H9 (cell line): ENCODE results near the gene STX3. TPM values are rescaled to one million over a fixed set of nuclear protein-coding genes. Genes with fewer than 3 reads are reported as not detected.

Experiments
- DNase-seq: peaks from one replicate; pipeline ENCODE4 v3.0.0-alpha.2; 2017
- H2AFZ ChIP-seq: one replicate; pipeline ENCODE4 v1.6.1; 2013; ENCODE audit warnings: mild to moderate bottlenecking, low read length, control low read depth, moderate library complexity
- H2AK5ac ChIP-seq: 2 replicates; pipeline ENCODE4 v1.6.1; 2013; ENCODE audit warnings: low read length, control low read depth, mixed read lengths; ENCODE audit not compliant: insufficient read length
- H2BK120ac ChIP-seq: one replicate; pipeline ENCODE4 v1.6.1; 2013; ENCODE audit warnings: low read depth, mild to moderate bottlenecking, low read length, control low read depth, inconsistent platforms; ENCODE audit not compliant: poor library complexity, severe bottlenecking
- H2BK12ac ChIP-seq: 2 replicates; pipeline ENCODE4 v1.6.1; 2013; ENCODE audit warnings: low read length, control low read depth, mixed read lengths, low read depth; ENCODE audit not compliant: insufficient read length
- H2BK15ac ChIP-seq: 2 replicates; pipeline ENCODE4 v1.6.1; 2013; ENCODE audit warnings: low read depth, low read length, control low read depth
- H2BK20ac ChIP-seq: one replicate; pipeline ENCODE4 v1.6.1; 2013; ENCODE audit warnings: low read depth, mild to moderate bottlenecking, low read length, control low read depth, inconsistent platforms; ENCODE audit not compliant: poor library complexity, severe bottlenecking
- H2BK5ac ChIP-seq: 2 replicates; pipeline ENCODE4 v1.6.1; 2013; ENCODE audit warnings: low read length, control low read depth, mixed read lengths; ENCODE audit not compliant: insufficient read length
- H3K14ac ChIP-seq: 2 replicates; pipeline ENCODE4 v1.6.1; 2013; ENCODE audit warnings: low read length, control low read depth; ENCODE audit not compliant: insufficient read depth
- H3K18ac ChIP-seq: 2 replicates; pipeline ENCODE4 v1.6.1; 2013; ENCODE audit warnings: low read depth, mild to moderate bottlenecking, mixed read lengths, low read length, control low read depth; ENCODE audit not compliant: insufficient read length
- H3K23ac ChIP-seq: 2 replicates; pipeline ENCODE4 v1.6.1; 2013; ENCODE audit warnings: low read length, control low read depth, mixed read lengths, low read depth; ENCODE audit not compliant: insufficient read length
- H3K23me2 ChIP-seq: 2 replicates; pipeline ENCODE4 v1.6.1; 2013; ENCODE audit warnings: low read depth, mild to moderate bottlenecking, mixed read lengths, low read length, control low read depth; ENCODE audit not compliant: insufficient read length, poor library complexity, severe bottlenecking
- H3K27ac ChIP-seq: 2 replicates; pipeline ENCODE4 v1.5.1; 2013; ENCODE audit warnings: low read length, control low read depth, mixed read lengths, low read depth; ENCODE audit not compliant: insufficient read length
- H3K27me3 ChIP-seq: 2 replicates; pipeline ENCODE4 v1.6.1; 2013; ENCODE audit warnings: low read length, control low read depth, inconsistent platforms; ENCODE audit not compliant: insufficient read depth
- H3K4ac ChIP-seq: 2 replicates; pipeline ENCODE4 v1.6.1; 2013; ENCODE audit warnings: low read depth, mild to moderate bottlenecking, control low read depth, inconsistent platforms, low read length, moderate library complexity
- H3K4me1 ChIP-seq: 2 replicates; pipeline ENCODE4 v1.6.1; 2013; ENCODE audit warnings: low read length, control low read depth, inconsistent platforms; ENCODE audit not compliant: insufficient read depth
- H3K4me2 ChIP-seq: 2 replicates; pipeline ENCODE4 v1.6.1; 2013; ENCODE audit warnings: low read length, control low read depth, mixed read lengths; ENCODE audit not compliant: insufficient read length, insufficient read depth
- H3K56ac ChIP-seq: 2 replicates; pipeline ENCODE4 v1.6.1; 2013; ENCODE audit warnings: low read depth, mild to moderate bottlenecking, mixed read lengths, low read length, control low read depth; ENCODE audit not compliant: insufficient read length
- H3K79me1 ChIP-seq: 2 replicates; pipeline ENCODE4 v1.6.1; 2013; ENCODE audit warnings: low read depth, mild to moderate bottlenecking, moderate library complexity, low read length, control low read depth, inconsistent platforms; ENCODE audit not compliant: insufficient read depth, poor library complexity, severe bottlenecking
- H3K79me2 ChIP-seq: 2 replicates; pipeline ENCODE4 v1.6.1; 2013; ENCODE audit warnings: low read length, control low read depth, inconsistent platforms; ENCODE audit not compliant: insufficient read depth
- H3K9ac ChIP-seq: 2 replicates; pipeline ENCODE4 v1.6.1; 2013; ENCODE audit warnings: low read length, control low read depth, mixed read lengths; ENCODE audit not compliant: insufficient read length; ENCODE audit errors: extremely low read depth
- H3K9me3 ChIP-seq: one replicate; pipeline ENCODE4 v1.6.1; 2013; ENCODE audit warnings: low read depth, low read length, inconsistent platforms; ENCODE audit not compliant: control insufficient read depth
- H3T11ph ChIP-seq: one replicate; pipeline ENCODE4 v1.6.1; 2013; ENCODE audit warnings: mild to moderate bottlenecking, low read length, control low read depth, inconsistent platforms
- H4K20me1 ChIP-seq: one replicate; pipeline ENCODE4 v1.6.1; 2013; ENCODE audit not compliant: control insufficient read depth, insufficient read length, insufficient read depth
- H4K5ac ChIP-seq: 2 replicates; pipeline ENCODE4 v1.6.1; 2013; ENCODE audit warnings: low read depth, mild to moderate bottlenecking, mixed read lengths, low read length, control low read depth; ENCODE audit not compliant: insufficient read length
- H4K8ac ChIP-seq: replicated peaks from 2 replicates; pipeline ENCODE4 v1.6.1; 2013; ENCODE audit warnings: low read length, control low read depth, mixed read lengths, low read depth; ENCODE audit not compliant: insufficient read length
- H4K91ac ChIP-seq: 2 replicates; pipeline ENCODE4 v1.6.1; 2013; ENCODE audit warnings: low read depth, mild to moderate bottlenecking, moderate library complexity, mixed read lengths, low read length, control low read depth; ENCODE audit not compliant: insufficient read length
- H3K27ac Mint-ChIP-seq, 3 experiments: 2 replicates in 2 of 3; 3 replicates in 1 of 3; pipeline ENCODE4 v1.8.0; 2020 to 2021; ENCODE audit warnings: mixed read lengths in 3 of 3, mild to moderate bottlenecking in 1 of 3, moderate library complexity in 1 of 3
- H3K27me3 Mint-ChIP-seq: 2 replicates; pipeline ENCODE4 v1.8.0; 2021; ENCODE audit warnings: low read depth, mild to moderate bottlenecking, moderate library complexity, mixed read lengths
- H3K36me3 Mint-ChIP-seq, 3 experiments: 2 replicates in 2 of 3; 3 replicates in 1 of 3; pipeline ENCODE4 v1.8.0; 2020 to 2021; ENCODE audit warnings: low read depth in 3 of 3, mixed read lengths in 3 of 3; ENCODE audit not compliant: insufficient read depth in 1 of 3
- H3K4me1 Mint-ChIP-seq, 2 experiments: 2 replicates each; pipeline ENCODE4 v1.8.0; 2020; ENCODE audit warnings: mixed read lengths in 2 of 2
- H3K4me3 Mint-ChIP-seq, 2 experiments: 2 replicates in 1 of 2; 3 replicates in 1 of 2; pipeline ENCODE4 v1.8.0; 2020 to 2021; ENCODE audit warnings: mild to moderate bottlenecking in 2 of 2, mixed read lengths in 2 of 2, moderate library complexity in 1 of 2
- H3K9me3 Mint-ChIP-seq, 2 experiments: 2 replicates in 1 of 2; 3 replicates in 1 of 2; pipeline ENCODE4 v1.8.0; 2020; ENCODE audit warnings: mild to moderate bottlenecking in 2 of 2, mixed read lengths in 2 of 2, moderate library complexity in 1 of 2
- WGBS: extraction: QIAGEN DNeasy Blood & Tissue Kit; methylation state at CpG from one replicate; pipeline ENCODE4 v1.1.7; 2013; ENCODE audit warnings: missing lambda C conversion rate, low lambda C conversion rate, mixed read lengths; ENCODE audit not compliant: insufficient read length; ENCODE audit errors: extremely low coverage; 5-methylcytosine and 5-hydroxymethylcytosine counted together
- total RNA-seq: library from RNA; stranded (reverse); gene quantifications from 2 replicates; pipeline ENCODE4 v1.2.1, GENCODE V29; 2021
- TF ChIP-seq, protein P1 (sequence below): fragments of 200-600 bp; sonication (generic); conservative IDR thresholded peaks from 3 replicates; pipeline ENCODE4 v1.8.0; 2021; ENCODE audit warnings: antibody characterized with exemption, mild to moderate bottlenecking

Gene STX3
- total RNA-seq, 1 experiment from 2014 or later, result 41.0 TPM

DNA sequence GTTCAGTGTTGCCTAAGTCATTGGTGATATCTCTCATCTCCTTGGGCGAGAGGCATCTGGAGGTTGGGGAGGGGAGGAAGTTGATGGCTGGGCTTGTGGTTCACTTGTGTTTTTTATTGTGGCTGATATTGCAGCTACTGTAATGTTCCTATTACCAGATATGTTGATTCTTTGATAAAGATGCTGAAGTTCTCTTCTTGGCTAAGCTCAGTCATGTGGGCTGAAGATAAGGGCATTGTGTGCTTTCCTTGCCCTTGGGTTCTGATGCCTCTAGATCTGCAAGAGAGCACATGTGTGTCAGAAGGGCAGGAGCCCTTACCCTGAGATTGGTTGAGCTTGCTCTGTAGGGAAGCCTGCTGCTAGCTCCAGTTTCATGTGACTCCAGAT lies 12.0 kb downstream of the STX3 start:
- Mint-ChIP-seq H3K27me3 (no peaks in the 10 kb centered on the region), H3K27ac (0 out of 7 replicates have a peak overlapping the region, but pooled peaks of 1 of the 3 experiments have one; percentile 66), H3K36me3 (peaks cover 0 to 3% (median 0%) of the 10 kb centered on the region in 3 experiments; a peak in 3 of 7 replicates), H3K4me1 (peaks cover 5 to 6% of the 10 kb centered on the region in 2 experiments; a peak in 2 of 4 replicates), H3K9me3 (no peaks in the 10 kb centered on the region), H3K4me3 (no peak overlapping the region)
- no peak overlapping the region for H4K8ac ChIP-seq
- no peak overlapping the region for H3K27ac ChIP-seq
- no peaks in the 10 kb centered on the region for H3K9me3 ChIP-seq
- no peak overlapping the region for H3K18ac ChIP-seq
- DNase-seq, result no peak
- no peak overlapping the region for H2BK12ac ChIP-seq
- no peaks in the 10 kb centered on the region for H4K20me1 ChIP-seq
- no peak overlapping the region for H3K4ac ChIP-seq
- no peak overlapping the region for H2BK120ac ChIP-seq
- H3K23me2 ChIP-seq, result no peaks in the 10 kb centered on the region
- H3K79me2 ChIP-seq, result peaks cover 21% of the 10 kb centered on the region; the same call in 1 of the 2 replicates
- H2AK5ac ChIP-seq, result no peak overlapping the region
- no peak overlapping the region for H2BK20ac ChIP-seq
- H3K9ac ChIP-seq, result no peak overlapping the region
- H2BK15ac ChIP-seq, result no peak overlapping the region
- TF ChIP-seq, protein P1, sequence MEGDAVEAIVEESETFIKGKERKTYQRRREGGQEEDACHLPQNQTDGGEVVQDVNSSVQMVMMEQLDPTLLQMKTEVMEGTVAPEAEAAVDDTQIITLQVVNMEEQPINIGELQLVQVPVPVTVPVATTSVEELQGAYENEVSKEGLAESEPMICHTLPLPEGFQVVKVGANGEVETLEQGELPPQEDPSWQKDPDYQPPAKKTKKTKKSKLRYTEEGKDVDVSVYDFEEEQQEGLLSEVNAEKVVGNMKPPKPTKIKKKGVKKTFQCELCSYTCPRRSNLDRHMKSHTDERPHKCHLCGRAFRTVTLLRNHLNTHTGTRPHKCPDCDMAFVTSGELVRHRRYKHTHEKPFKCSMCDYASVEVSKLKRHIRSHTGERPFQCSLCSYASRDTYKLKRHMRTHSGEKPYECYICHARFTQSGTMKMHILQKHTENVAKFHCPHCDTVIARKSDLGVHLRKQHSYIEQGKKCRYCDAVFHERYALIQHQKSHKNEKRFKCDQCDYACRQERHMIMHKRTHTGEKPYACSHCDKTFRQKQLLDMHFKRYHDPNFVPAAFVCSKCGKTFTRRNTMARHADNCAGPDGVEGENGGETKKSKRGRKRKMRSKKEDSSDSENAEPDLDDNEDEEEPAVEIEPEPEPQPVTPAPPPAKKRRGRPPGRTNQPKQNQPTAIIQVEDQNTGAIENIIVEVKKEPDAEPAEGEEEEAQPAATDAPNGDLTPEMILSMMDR, result no peak
- no peak overlapping the region for H4K91ac ChIP-seq
- peaks cover 13% of the 10 kb centered on the region for H3K79me1 ChIP-seq
- no peaks in the 10 kb centered on the region; the same call in 1 of the 2 replicates for H3K4me1 ChIP-seq
- H3T11ph ChIP-seq, result no peak overlapping the region
- H3K27me3 ChIP-seq, result no peaks in the 10 kb centered on the region
- no peak overlapping the region for H3K56ac ChIP-seq
- no peak overlapping the region for H3K4me2 ChIP-seq
- no peak overlapping the region for H2AFZ ChIP-seq
- H4K5ac ChIP-seq, result no peak overlapping the region
- H2BK5ac ChIP-seq, result no peak overlapping the region
- WGBS, result no CpG with 5 or more reads among the region's 1 CpG
- no peak overlapping the region for H3K14ac ChIP-seq
- no peak overlapping the region for H3K23ac ChIP-seq
